Measurements from ENCODE around the gene TCHH.

The TCHH gene

GRCh38 chr1:152143150-152143887 lies 28.1 kb upstream of the TCHH start:
- ChIA-PET POLR2A (no interaction called here), CTCF (interaction anchor here (0.6 to 1.5 kb wide), 4 partner anchors 29 to 204 kb away, joined by 3 to 9 read pairs (median 4); no protein-coding TSS in a partner anchor)
- H3K4me1 ChIP-seq (ENCODE audit: control insufficient read depth, insufficient read depth, low read length): no peaks in the 10 kb centered on the region
- no peak for TF ChIP-seq ZNF76 (tag by site-specific recombination; IDR thresholded peaks at IDR 0.05; ENCODE audit: borderline replicate concordance, low read depth)
- no peak for TF ChIP-seq ZNF610 (tag by site-specific recombination; IDR thresholded peaks at IDR 0.05; ENCODE audit: borderline replicate concordance)
- no peak for TF ChIP-seq PRDM10 (tag by site-specific recombination; IDR thresholded peaks at IDR 0.05)
- no peak for TF ChIP-seq HOXD13 (CRISPR knock-in tag; IDR thresholded peaks at IDR 0.05; ENCODE audit: borderline replicate concordance)
- TF ChIP-seq ZNF16 (tag by site-specific recombination; IDR thresholded peaks at IDR 0.05; ENCODE audit: low read depth): no peak
- no peak for TF ChIP-seq ZNF114 (tag by site-specific recombination; IDR thresholded peaks at IDR 0.05)
- no peak for TF ChIP-seq ZNF2 (tag by site-specific recombination; IDR thresholded peaks at IDR 0.05)
- TF ChIP-seq ZNF350 (tag by site-specific recombination; IDR thresholded peaks at IDR 0.05): no peak
- TF ChIP-seq HOXA7 (CRISPR knock-in tag; IDR thresholded peaks at IDR 0.05; ENCODE audit: borderline replicate concordance): no peak
- TF ChIP-seq ZNF335 (tag by site-specific recombination; conservative IDR thresholded peaks at IDR 0.05): no peak
- TF ChIP-seq ZNF184 (tag by site-specific recombination; IDR thresholded peaks at IDR 0.05): no peak
- no peak for TF ChIP-seq PRDM6 (tag by site-specific recombination; IDR thresholded peaks at IDR 0.05)
- TF ChIP-seq ZNF391 (tag by site-specific recombination; IDR thresholded peaks at IDR 0.05; ENCODE audit: borderline replicate concordance, low read depth): no peak
- TF ChIP-seq ZNF558 (tag by site-specific recombination; IDR thresholded peaks at IDR 0.05): no peak
- no peak for TF ChIP-seq SCRT2 (tag by site-specific recombination; IDR thresholded peaks at IDR 0.05)
- TF ChIP-seq ZNF639 (tag by site-specific recombination; IDR thresholded peaks at IDR 0.05): no peak
- TF ChIP-seq ZNF133 (tag by site-specific recombination; IDR thresholded peaks at IDR 0.05): no peak
- H3K27ac ChIP-seq (ENCODE audit: extremely low read depth, low read depth, low read length): no peak overlapping the region
- H3K9me3 ChIP-seq (ENCODE audit: control insufficient read depth, insufficient read depth, low read depth, low read length): no peaks in the 10 kb centered on the region
- no peak overlapping the region for H3K4me3 ChIP-seq (ENCODE audit: low read depth, low read length)
- H3K36me3 ChIP-seq (ENCODE audit: control insufficient read depth in 2 of 2, insufficient read depth in 1 of 2, low read length in 2 of 2): no peaks in the 10 kb centered on the region

- ChIA-PET CTCF (interaction anchor here (0.6 to 3.7 kb wide), 24 partner anchors 9 to 757 kb away, joined by 3 to 122 read pairs (median 4); partner anchors contain the start of gene RPTN), POLR2A (interaction anchor here (0.5 kb wide), 1 partner anchor 114 kb away, joined by 8 read pairs; no protein-coding TSS in a partner anchor)
- H3K9me3 ChIP-seq (ENCODE audit: control insufficient read depth, insufficient read depth, low read depth, low read length): no peaks in the 10 kb centered on the region
- H3K27ac ChIP-seq (ENCODE audit: extremely low read depth, low read depth, low read length): no peak overlapping the region
- no peaks in the 10 kb centered on the region for H3K4me1 ChIP-seq (ENCODE audit: control insufficient read depth, insufficient read depth, low read length)
- no peak overlapping the region for H3K4me3 ChIP-seq (ENCODE audit: low read depth, low read length)
- H3K36me3 ChIP-seq (ENCODE audit: control insufficient read depth in 2 of 2, insufficient read depth in 1 of 2, low read length in 2 of 2): no peaks in the 10 kb centered on the region
- TF ChIP-seq ZBTB6 (tag by site-specific recombination; IDR thresholded peaks at IDR 0.05) (no peak), CTCF (tag by site-specific recombination; IDR thresholded peaks at IDR 0.05) (peak; percentile 62), ZNF654 (tag by site-specific recombination; IDR thresholded peaks at IDR 0.05; ENCODE audit: low read depth) (peak; percentile 74), IKZF3 (tag by site-specific recombination; IDR thresholded peaks at IDR 0.05) (peak; percentile 23; the same call in 1 of the 2 replicates)
Observed at GRCh38 chr1:152141971-152142584, 26.8 kb upstream of the TCHH start.
